ENCODE data around the gene SLC16A14.

SLC16A14 gene

GRCh38 chr2:230042195-230042594 is 26.5 kb downstream of the SLC16A14 start:
- DNase-seq, result no peak

- no peak for DNase-seq
These were observed 45.4 kb downstream of the SLC16A14 start for GRCh38 chr2:230023313-230023712.

- no peak for DNase-seq
These were observed 49.0 kb downstream of the SLC16A14 start for GRCh38 chr2:230019742-230020141.

GRCh38 chr2:230018153-230018552 is 50.6 kb downstream of the SLC16A14 start:
- no peak for DNase-seq

GRCh38 chr2:230016844-230017243 is 51.9 kb downstream of the SLC16A14 start:
- DNase-seq, result no peak

- DNase-seq, result no peak
These were observed 56.3 kb downstream of the SLC16A14 start for GRCh38 chr2:230012267-230012884.

GRCh38 chr2:230011617-230012016 is 57.1 kb downstream of the SLC16A14 start:
- no peak for DNase-seq

GRCh38 chr2:230010501-230010900 is 58.2 kb downstream of the SLC16A14 start:
- DNase-seq, result no peak

GRCh38 chr2:230008708-230009066 is 60.0 kb downstream of the SLC16A14 start:
- no peak for DNase-seq

GRCh38 chr2:230007931-230008707 is 60.6 kb downstream of the SLC16A14 start:
- peak; percentile 77 for DNase-seq

GRCh38 chr2:230000118-230000841 is 68.4 kb downstream of the SLC16A14 start:
- DNase-seq, result no peak

GRCh38 chr2:229997565-229997964 is 71.2 kb downstream of the SLC16A14 start:
- no peak for DNase-seq

GRCh38 chr2:229996320-229996719 is 72.4 kb downstream of the SLC16A14 start:
- DNase-seq, result no peak

GRCh38 chr2:229993236-229993635 is 75.5 kb downstream of the SLC16A14 start:
- no peak for DNase-seq

All from right forelimb (tissue), 1 donor.